Omental fat pad (tissue), 4 donors: Measurements from ENCODE around the gene LRRC45. TPM values are rescaled to one million over a fixed set of nuclear protein-coding genes. Genes with fewer than 3 reads are reported as not detected.

ENCODE experiments used
- ATAC-seq: fragments of 150-250 bp; one replicate; pipeline ENCODE4 v1.9.1; 2016; ENCODE audit warnings: mild to moderate bottlenecking, moderate library complexity; ENCODE audit not compliant: low FRiP score
- DNase-seq: peaks from one replicate; pipeline ENCODE4 v3.0.0-alpha.2; 2019; ENCODE audit warnings: low spot score
- CTCF ChIP-seq, 3 donors: fragments of 450-650 bp; IDR thresholded peaks; one replicate each; pipeline ENCODE4 v1.5.1; 2016 to 2017; ENCODE audit warnings: antibody characterized with exemption in 3 of 3, mild to moderate bottlenecking in 3 of 3, moderate library complexity in 2 of 3
- total RNA-seq, 4 donors: library from RNA; depleted of rRNA; stranded (reverse); fragments of >200 nt; gene quantifications; one replicate each; pipeline ENCODE4 v1.1.0, GENCODE V29; 2016

Gene LRRC45
- total RNA-seq, 4 donors from 2014 or later: 4.7 to 12.3 (median 5.6) TPM

DNA sequence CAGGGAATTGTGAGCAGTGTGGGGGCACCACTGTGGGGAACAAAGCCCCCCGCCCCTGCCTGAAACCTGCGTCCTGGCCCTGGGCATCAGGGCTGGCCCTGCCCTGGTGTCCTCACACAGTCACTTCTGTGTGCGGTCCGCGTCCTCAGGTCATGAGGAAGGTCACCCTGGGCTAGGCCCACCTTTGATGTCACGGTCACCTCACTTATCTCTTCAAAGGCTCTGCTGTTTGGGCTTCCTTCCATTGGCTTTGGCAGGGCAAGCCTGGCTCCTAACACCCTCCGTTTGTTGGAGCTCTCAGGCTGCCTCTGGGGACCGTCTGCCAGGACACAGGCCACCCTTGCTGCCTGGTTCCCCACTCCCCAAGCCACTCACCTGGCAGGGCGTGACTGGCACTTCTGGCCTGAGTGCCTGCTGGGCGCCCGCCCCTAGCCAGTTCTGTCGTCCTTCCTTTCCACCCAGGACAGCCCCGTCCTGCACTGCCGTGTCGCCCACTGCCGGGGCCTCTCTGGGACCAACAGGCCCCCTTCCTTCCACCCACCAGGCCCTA lies 9.3 kb upstream of the LRRC45 start:
- ATAC-seq (no peak), DNase-seq (no peak)
- no peak for TF ChIP-seq CTCF (IDR thresholded peaks at IDR 0.05)

DNA sequence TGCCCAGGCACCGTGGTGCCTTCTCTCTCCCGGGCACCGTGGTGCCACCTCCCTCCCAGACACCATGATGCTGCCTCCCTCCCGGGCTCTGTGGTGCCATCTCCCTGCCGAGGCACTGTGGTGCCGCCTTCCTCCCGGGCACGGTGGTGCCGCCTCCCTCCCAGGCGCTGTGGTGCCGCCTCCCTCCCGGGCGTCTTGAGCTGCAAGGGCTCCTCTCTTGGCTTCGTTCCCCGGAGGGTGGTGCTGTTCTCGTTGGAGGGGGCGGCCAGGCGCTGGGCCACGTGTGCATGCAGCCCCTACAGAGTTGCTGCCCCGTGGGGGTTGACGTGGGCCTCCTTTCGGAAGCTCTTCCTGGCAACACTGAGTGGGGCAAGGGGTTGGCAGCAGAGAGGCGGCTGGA lies 8.7 kb upstream of the LRRC45 start:
- no peak for TF ChIP-seq CTCF (IDR thresholded peaks at IDR 0.05)
- ATAC-seq: no peak
- no peak for DNase-seq

GRCh38 chr17:82014971-82015310 lies 8.2 kb upstream of the LRRC45 start:
- ATAC-seq (no peak), DNase-seq (no peak)
- TF ChIP-seq CTCF (IDR thresholded peaks at IDR 0.05): no peak

GRCh38 chr17:82015311-82015971 lies 7.7 kb upstream of the LRRC45 start:
- ATAC-seq: no peak
- no peak for DNase-seq
- no peak for TF ChIP-seq CTCF (IDR thresholded peaks at IDR 0.05)

DNA sequence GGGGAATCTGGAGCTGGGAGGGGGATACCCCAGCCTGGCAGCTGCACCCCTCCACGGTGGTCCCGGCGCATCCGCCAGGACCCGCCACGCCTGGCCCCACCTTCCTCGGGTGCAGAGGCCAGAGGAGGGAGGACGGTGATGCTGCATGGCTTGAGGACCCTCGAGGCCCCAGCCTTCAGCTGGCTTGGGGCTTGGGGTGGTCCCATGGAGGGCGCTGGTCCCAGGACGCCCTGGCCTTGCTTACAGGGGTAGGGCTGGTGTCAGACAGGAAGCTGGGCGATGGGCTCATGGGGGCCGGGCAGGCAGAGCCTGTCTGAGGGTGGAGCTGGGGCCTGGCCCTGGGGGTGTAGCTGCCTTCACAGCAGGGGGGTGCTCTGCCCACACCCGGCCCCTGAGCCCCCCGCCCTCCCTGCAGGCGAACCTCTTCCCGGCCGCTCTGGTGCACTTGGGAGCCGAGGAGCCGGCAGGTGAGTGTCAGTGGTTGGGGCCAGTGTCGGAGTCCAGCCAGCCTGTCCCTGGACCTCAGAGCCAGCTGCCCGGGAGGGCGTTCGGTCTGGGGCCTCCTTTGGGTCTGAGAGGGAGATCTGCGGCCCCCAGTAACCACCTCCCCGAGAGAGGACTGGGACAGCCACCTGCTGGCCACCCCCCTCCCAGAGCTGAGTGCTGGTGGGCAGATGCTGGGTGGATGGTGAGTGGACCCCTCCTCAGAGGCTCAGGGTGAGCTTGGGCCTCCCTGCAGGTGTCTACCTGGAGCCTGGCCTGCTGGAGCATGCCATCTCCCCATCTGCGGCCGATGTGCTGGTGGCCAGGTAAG lies 6.8 kb upstream of the LRRC45 start:
- DNase-seq (no peak), ATAC-seq (no peak)
- no peak for TF ChIP-seq CTCF (IDR thresholded peaks at IDR 0.05)

- no peak for ATAC-seq
- no peak for DNase-seq
- no peak for TF ChIP-seq CTCF (IDR thresholded peaks at IDR 0.05)
Observed at GRCh38 chr17:82016875-82017459, 6.1 kb upstream of the LRRC45 start.
